Right kidney (tissue), 1 donor: ENCODE measurements around the gene NFXL1.

Source experiments
- DNase-seq: peaks from one replicate; pipeline ENCODE4 v3.0.0-alpha.2; 2016

NFXL1 gene

DNA sequence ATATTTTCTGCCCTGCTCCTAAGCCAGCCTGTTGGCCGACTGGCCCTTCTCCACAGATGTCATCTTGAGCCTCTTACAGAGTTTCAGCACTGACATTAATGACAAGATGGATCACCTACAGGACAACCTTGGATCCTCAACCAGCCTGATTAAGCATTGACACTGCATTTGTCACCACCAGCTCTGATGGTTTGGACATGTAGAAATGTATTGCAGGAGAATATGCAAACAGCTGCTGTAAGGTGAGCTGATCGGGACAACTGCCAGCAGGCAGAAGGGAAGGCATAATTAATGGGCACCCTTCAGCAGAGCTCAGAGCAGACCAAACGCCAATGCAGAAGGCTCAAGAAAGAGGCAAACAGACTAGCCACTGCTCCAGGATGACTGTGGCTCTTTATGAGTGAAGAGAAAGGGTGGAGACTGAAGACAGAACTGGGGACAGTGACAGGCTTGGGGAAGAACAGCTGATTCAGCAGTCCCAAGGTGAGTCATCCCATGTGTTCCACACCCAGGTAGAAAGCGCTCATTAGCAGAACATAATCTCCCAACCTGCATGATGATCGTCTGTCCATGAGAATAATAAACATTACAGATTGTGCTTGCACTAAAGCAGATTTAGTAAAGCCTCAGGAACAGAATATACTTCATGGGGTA lies 83.2 kb downstream of the NFXL1 start:
- no peak for DNase-seq

DNA sequence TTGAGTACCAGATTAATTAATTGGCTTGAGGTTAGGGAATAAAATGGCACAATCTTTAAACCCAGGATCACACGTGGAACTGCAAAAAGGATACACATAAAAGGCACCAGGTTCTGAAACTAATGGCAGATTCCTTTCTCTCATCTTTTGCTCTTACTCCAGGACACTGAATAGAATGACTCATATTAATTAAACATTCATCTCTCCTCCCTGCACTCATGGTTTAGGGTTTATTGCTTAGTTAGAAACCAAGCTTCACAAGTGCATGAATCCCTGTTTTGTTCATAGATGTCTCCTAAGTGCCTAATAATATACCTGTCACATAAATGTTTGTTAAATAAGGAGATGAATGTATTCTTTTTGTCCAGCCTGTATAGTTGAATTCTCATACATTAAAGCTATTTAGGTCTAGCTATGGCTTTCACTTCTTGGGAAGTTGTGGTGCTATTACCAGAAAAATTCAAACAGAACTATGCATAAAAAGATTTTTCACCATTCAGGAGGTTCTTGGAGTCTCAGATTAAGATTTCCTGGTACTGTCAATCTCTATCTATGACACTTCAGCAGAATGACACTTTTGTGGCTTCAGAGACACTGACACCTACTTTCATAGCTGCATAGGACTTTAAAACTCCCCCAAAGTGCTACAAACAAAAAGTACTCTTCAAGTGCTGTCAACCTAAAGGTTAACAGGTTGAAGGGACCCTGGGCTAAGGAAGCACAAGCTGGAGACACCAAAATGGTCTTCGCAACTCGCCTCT lies 83.9 kb downstream of the NFXL1 start:
- no peak for DNase-seq

GRCh38 chr4:47829438-47829837 lies 84.9 kb downstream of the NFXL1 start:
- DNase-seq = no peak

GRCh38 chr4:47827343-47828047 lies 86.9 kb downstream of the NFXL1 start:
- no peak for DNase-seq

DNA sequence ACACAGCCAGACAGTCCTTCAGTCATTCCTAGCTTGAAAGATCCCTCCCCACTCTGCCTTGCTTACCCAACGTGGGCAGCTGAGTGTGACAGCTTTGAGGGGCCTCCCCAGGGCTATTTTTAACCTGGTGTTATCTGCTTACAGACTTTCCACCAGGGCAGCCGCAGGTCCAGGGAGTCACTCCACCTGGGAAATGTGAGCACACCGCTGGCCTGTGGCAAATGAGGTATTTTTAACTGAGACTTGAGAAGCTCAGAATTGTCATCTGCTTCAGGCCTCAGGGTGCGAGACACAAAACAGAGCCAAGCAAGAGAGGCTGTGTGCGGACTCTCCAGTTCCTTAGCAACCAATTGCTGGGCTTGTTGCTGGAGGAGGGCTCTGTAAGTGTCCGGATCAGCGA lies 89.5 kb downstream of the NFXL1 start:
- DNase-seq = peak; percentile 54

DNA sequence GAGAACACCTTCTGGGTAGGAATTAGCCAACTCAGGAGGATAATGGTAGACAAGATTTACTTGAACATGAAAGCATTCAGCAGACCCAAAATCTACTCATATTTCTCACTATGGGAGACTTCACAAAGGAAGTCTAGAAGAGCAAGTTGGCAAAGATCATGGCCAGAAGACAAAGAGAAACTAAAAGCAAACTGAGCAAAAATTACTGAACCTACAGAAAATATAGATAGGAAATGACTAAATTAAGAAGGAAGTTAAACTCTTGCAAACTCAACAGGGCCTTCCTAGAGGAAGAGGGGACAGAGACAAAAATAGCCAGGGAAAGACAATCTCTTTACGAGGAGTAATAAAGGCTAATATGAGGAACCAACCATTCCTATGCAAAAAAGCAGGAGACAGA lies 95.2 kb downstream of the NFXL1 start:
- DNase-seq = no peak

GRCh38 chr4:47817275-47817674 lies 97.1 kb downstream of the NFXL1 start:
- DNase-seq = no peak

- no peak for DNase-seq
Observed at GRCh38 chr4:47816748-47817147, 97.6 kb downstream of the NFXL1 start.

- no peak for DNase-seq
Observed at GRCh38 chr4:47814618-47815295, 99.6 kb downstream of the NFXL1 start.

- DNase-seq = no peak
Observed at GRCh38 chr4:47809654-47810203, 104.7 kb downstream of the NFXL1 start.

DNA sequence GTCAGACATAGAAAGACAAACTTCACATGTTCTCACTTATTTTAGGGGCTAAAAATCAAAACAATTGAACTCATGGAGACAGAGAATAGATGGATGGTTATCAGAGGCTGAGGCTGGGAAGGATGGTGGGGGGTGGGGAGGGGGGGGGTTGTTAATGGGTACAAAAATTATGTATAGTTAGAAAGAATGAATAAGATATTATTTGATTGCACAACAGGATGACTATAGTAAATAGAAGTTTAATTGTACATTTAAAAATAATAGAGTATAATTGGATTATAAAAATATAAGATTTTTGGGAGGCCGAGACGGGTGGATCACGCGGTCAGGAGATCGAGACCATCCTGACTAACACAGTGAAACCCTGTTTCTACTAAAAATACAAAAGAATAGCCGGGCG lies 109.8 kb downstream of the NFXL1 start:
- DNase-seq = no peak

DNA sequence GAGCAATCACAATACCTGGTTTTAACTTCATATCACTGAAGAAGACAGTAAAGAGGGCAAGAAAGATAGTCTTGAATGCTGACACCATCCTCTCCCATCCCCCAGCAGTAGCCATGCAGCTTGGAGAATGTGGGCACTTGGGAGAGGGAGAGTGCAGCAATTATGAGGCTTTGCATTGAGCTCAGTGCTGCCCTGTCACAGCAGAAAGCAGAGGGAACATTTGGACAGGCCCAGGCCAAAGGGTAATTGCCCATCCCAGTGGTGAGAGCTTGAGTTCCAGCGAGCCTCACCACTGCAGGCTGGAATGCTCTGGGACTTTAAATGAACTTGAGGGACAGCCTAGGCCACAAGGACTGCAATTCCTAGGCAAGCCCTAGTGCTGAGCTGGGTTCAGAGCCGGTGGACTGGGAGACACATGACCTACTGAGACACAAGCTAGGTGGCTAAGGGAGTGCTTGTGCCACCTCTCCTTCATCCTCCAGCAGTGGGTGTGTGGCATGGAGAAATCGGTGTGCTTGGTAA lies 112.8 kb downstream of the NFXL1 start:
- no peak for DNase-seq

DNA sequence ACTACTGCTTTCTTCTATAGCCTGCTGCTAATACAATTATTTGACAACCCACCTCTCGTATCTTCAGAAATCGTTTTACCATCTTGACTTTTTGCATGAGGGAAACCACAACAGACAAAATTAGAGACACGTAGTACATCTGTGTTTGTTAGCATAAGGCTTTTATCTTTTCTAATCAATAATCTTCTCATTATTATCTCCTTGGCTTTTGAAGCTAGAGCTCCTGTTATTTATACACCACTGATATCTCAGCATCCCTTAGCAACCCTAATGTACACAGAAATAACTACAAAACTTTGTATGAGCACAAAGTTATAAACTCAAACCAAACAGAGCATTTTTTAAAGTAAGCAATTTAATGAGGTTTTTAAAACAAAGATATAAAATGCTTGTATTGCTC lies 116.2 kb downstream of the NFXL1 start:
- DNase-seq = no peak
